LNCAP (cell line): ENCODE data around the gene HSPA12A.

Experiments used
- CTCF ChIP-seq: fragments of 450-650 bp; IDR thresholded peaks from 2 replicates; pipeline ENCODE4 v1.5.1; 2017; ENCODE audit warnings: mild to moderate bottlenecking

The HSPA12A gene

GRCh38 chr10:116708877-116709276 lies 33.5 kb downstream of the HSPA12A start:
- no peak for TF ChIP-seq CTCF

GRCh38 chr10:116708391-116708821 lies 34.0 kb downstream of the HSPA12A start:
- TF ChIP-seq CTCF, result no peak

- no peak for TF ChIP-seq CTCF
Observed at GRCh38 chr10:116707981-116708380, 34.4 kb downstream of the HSPA12A start.

GRCh38 chr10:116706281-116706680 lies 36.1 kb downstream of the HSPA12A start:
- no peak for TF ChIP-seq CTCF

GRCh38 chr10:116705498-116705897 lies 36.9 kb downstream of the HSPA12A start:
- no peak for TF ChIP-seq CTCF

- TF ChIP-seq CTCF, result no peak
Observed at GRCh38 chr10:116704926-116705325, 37.4 kb downstream of the HSPA12A start.

GRCh38 chr10:116702165-116702564 lies 40.2 kb downstream of the HSPA12A start:
- no peak for TF ChIP-seq CTCF

GRCh38 chr10:116699471-116700150 lies 42.8 kb downstream of the HSPA12A start:
- no peak for TF ChIP-seq CTCF
